ENCODE measurements around the gene CACNA1C.
"Not testable (repeated sequence)": the region's sequence is repeated elsewhere in the genome, so short reads cannot be mapped to it uniquely, and the experiment has no call there.

CACNA1C gene

GRCh38 chr12:2112401-2112800 lies 59.6 kb downstream of the CACNA1C start:
- DNase-seq (ENCODE audit: low read depth): no peak

- DNase-seq (ENCODE audit: low read depth): no peak
Measured at GRCh38 chr12:2113119-2113912, 60.5 kb downstream of the CACNA1C start.

- no peak for DNase-seq (ENCODE audit: low read depth)
Measured at GRCh38 chr12:2114071-2114470, 61.3 kb downstream of the CACNA1C start.

GRCh38 chr12:2115101-2115845 lies 62.5 kb downstream of the CACNA1C start:
- DNase-seq (ENCODE audit: low read depth): no peak

GRCh38 chr12:2117541-2117940 lies 64.8 kb downstream of the CACNA1C start:
- no peak for DNase-seq (ENCODE audit: low read depth)

GRCh38 chr12:2118061-2118460 lies 65.3 kb downstream of the CACNA1C start:
- DNase-seq (ENCODE audit: low read depth): no peak

GRCh38 chr12:2118481-2119255 lies 65.9 kb downstream of the CACNA1C start:
- DNase-seq (ENCODE audit: low read depth): no peak

GRCh38 chr12:2119266-2119665 lies 66.5 kb downstream of the CACNA1C start:
- no peak for DNase-seq (ENCODE audit: low read depth)

GRCh38 chr12:2120982-2121758 lies 68.4 kb downstream of the CACNA1C start:
- no peak for DNase-seq (ENCODE audit: low read depth)

GRCh38 chr12:2124466-2125023 lies 71.8 kb downstream of the CACNA1C start:
- DNase-seq (ENCODE audit: low read depth): no peak

GRCh38 chr12:2125651-2126522 lies 73.1 kb downstream of the CACNA1C start:
- DNase-seq (ENCODE audit: low read depth): no peak

- no peak for DNase-seq (ENCODE audit: low read depth)
Measured at GRCh38 chr12:2126676-2127406, 74.1 kb downstream of the CACNA1C start.

GRCh38 chr12:2129076-2129475 lies 76.3 kb downstream of the CACNA1C start:
- no peak for DNase-seq (ENCODE audit: low read depth)

- not testable (repeated sequence) for DNase-seq (ENCODE audit: low read depth)
Measured at GRCh38 chr12:2135661-2136418, 83.1 kb downstream of the CACNA1C start.

GRCh38 chr12:2136901-2137300 lies 84.1 kb downstream of the CACNA1C start:
- no peak for DNase-seq (ENCODE audit: low read depth)

GRCh38 chr12:2137711-2138110 lies 84.9 kb downstream of the CACNA1C start:
- no peak for DNase-seq (ENCODE audit: low read depth)

- no peak for DNase-seq (ENCODE audit: low read depth)
Measured at GRCh38 chr12:2138294-2138693, 85.5 kb downstream of the CACNA1C start.

GRCh38 chr12:2138871-2139308 lies 86.1 kb downstream of the CACNA1C start:
- no peak for DNase-seq (ENCODE audit: low read depth)

GRCh38 chr12:2139651-2140050 lies 86.9 kb downstream of the CACNA1C start:
- DNase-seq (ENCODE audit: low read depth): no peak

All from T follicular helper cell (primary cell).